Kidney glomerular epithelial cell (primary cell): Measurements from ENCODE around the gene DAZAP1.

ENCODE experiments used
- DNase-seq: peaks from one replicate; lab custom pipeline; 2025; lab: John Stamatoyannopoulos, UW

Gene DAZAP1

DNA sequence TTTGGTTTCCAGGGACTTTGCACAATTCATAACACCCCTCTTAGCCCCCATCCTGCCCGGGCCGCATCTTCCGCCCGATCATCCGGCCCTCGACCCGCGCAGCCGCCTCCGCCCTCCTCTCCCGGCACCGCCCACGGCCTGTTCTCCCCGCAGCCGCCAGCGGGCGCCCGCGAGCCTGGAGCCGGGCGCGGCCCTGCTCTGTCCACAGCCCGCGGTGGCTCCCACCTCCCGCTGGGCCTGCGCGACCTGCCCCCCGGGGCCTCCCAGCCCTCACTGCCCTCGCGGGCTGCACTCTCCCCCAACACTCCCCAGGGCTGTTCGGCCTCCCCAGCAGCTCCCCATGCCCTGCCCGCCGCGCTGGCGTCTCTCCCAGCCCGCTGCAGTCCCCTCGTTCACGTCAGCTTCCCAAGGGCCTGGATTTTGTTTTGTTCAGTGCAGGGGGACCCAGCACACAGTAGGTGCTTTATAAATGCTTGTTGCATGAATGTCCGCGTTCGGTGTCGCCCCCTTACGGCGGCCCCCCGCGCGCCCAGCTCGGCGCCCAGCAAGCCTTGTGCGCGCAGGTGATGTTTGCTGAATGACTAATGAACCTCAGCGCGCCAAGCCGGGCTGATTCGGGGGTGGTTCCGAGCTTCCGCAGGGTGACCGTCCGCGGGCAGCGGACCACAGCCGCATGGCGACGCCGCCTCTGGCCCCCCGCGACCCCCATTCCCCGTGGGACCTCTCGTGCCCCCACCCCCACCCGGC, 38.0 kb downstream of the DAZAP1 start:
- DNase-seq = peak; percentile 32

DNA sequence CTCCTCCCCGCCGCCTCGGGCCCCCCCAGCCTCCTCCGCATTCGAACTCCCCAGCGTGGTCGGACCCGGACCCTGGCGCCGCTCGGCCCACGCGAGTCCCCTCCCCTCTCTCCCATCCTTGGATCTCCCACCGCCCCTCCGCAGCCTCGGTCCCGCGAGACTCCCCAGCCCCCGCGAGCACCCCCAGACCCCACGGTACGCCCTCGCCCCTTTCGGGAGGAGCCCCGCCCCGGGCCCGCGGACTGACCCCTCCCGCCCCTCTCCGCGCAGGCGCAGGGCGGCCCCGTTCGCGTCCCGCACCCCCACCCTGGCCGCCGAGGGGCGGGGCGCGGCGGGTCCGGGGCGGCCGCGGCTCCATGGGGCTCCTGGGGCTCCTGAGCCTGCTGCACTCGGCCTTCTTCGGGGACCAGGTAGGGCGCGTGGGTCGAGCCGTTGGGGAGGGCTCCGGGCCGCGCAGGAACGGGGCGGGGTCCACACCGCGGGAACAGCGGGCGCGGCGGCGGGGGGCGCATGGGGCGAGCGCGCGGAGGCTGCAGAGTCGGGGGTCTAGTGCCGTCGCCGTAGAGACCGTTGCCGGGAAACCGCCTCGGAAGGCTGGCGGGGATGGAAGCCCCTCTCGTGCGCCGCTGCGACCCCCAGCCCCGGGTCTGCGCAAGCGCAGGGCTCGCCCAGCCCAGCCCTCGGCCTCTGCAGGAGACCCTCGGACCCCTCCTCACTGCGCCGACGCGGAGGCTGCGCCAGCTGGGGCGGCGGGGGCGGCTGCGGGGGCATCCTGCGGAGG, 38.7 kb downstream of the DAZAP1 start:
- no peak for DNase-seq

DNA sequence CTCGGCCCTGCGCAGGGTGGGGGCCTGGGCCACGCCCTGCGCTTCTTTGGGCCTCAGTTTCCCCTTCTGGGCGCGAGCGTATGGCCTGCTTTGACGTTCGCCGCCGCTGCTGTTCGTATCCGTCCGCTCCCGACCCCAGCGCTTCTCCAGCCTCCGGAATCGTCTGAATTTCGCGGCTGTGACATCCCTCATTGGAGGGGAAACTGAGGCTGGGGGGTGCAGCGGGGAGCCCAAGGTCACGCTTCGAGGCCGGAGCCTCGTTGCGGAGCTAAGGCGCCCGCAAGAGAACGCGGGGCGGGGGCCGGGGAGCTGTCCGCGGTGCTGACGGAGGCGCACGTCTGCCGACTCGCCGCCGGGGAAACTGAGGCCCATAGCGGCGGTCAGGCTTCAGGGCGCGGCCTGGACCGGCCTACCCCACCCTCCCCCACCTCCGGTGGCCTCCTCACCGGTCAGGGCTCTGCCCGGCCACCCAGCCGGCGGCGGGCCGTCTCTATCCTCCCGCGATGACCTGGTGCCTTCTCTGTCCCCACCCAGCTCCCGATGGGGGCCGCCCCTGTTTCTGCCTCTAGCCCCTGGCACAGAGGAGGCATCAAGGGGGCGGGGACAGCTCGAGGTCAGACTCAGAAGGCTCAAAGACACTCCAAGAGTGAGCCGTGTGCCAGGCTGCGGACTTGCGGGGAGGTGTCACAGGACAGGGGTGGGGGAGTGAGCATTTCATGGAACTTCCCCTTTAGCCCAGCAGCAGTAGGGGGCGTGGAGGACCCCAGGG, 39.5 kb downstream of the DAZAP1 start:
- no peak for DNase-seq

DNA sequence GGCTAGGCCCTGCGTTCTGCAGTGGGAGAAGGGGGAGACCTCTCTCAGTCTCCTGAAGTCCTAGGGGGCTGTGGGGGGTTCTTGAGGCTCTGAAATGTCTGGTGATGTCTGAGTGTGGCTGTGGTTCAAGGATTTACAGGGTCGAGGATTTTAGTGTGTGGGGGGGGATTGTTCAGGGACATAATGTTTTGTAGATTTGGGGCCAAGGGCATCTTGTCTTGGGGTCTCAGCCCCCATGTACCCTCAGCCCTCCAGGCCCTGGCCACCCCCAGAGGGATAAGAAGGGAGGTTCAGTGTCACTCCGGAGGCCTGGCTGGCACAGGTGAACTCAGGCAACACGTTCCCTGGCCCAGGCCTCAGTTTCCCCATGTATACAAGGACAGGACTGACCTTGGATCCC, 40.1 kb downstream of the DAZAP1 start:
- DNase-seq = no peak

DNA sequence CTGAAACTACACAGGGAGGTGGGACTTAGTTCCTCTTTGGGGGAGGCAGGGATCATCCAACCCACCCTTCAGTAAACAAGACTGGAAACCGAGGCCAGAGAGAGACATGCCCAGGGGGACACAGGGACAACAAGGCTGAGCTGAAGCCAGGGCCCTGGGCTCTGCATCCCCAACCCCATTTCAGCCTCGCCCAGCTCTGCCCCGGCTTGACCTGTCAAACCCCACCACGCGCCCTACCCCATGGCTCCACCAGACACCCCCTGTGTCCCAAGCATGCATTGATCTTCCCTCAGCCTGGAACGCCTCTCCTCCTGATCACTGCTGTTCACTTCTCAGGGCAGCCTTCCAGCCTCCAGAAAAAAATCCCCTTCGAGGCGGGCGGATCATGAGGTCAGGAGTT, 40.6 kb downstream of the DAZAP1 start:
- DNase-seq = no peak

DNA sequence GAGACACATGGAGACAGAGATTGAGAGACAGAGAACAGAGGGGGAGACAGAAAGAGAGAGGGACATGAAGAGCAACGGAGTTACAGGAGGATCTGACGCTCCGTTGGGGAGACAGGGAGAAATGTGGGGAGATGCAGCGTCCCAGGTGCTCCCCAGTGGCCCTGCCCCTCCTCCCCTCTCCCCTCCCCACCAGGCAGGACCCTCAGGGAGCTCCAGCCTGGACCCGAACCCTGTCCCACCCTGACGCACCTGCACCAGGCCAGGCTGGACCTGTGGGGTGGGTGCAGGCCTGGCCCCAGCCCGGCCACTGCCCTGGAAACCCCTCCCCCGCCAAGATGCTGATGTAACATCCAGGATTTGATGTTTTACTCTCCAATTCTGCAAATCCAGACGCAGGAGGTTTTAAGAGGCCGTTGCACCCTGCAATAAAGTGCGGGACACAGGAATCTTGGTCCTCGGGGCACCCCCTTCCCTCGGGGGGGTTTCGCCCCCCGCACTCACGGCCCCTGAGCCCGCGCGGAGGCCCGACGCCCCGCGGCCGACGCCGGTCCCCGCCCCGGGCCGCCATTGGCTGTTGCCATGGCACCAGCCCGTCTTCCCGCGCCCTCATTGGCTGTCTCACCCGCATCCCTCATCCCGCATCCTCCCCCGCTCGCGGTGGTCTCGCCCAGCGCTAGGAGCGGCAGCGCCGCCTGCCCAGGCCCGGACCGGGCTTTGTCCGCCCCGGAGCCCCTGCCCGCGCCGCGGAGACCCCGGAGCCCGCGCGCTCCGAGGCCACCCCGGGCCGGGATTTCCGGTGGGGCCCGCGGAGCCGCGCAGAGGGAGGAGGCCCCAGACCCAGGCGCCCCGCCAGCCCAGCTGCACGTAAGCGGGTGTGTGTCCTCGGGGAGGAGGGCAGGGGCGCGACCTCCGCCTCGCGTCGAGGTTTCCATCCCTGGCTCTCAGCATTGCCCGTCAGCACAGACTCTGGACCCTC, 42.4 kb downstream of the DAZAP1 start, which contains the start of gene APC2:
APC2 (plus strand) TSS at position 655 of the 976 bp plus-strand sequence. CDS start 2,881 bp downstream, outside the sequence.
- DNase-seq = no peak

DNA sequence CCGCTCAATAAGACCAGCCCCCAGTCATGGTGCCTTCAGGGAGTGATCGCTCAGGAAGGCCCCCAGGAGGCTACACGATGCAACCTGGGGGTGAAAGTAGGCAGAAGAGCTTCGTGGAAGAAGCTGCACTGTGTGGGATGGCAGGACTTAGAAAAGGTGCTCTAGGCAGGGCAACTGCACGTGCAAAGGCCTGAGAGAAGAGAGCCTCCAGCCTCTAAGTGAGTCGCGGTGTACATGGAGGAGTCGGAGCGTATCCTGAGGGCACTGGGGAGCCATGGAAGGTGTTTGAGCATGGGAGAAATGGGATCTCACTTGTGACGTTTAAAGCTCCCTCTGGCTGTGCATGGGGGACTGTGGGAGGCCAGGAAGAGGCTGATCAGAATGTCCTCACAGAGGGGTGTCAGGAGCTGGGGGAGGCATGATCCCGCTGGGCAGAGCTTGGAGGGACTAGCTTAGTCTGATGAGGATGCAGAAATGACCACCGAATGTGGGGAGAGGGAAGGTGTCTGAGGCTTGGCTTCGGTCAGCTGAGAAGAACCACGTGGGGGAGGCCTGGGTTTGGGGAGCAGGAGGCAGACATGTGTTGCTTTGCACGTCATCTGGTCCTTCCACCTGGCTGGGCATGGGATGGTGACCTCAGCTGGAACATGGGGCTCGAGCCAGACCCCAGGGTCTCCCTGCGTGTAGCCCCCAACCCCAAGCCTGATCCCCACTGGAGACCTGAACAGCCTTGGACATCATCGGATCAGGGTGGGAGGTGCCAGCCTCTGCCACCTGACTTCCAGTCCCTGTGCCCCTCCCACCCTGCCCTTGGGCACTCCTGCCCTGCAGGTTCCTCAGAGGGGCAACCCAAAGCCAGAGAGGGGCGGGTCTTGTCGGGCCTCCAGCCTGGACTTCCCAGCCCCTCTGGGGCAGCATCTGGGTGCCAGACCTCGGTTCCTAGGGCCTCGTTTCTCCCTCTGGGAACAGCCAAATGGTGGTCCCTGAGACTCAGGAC, 43.6 kb downstream of the DAZAP1 start:
- DNase-seq = no peak

DNA sequence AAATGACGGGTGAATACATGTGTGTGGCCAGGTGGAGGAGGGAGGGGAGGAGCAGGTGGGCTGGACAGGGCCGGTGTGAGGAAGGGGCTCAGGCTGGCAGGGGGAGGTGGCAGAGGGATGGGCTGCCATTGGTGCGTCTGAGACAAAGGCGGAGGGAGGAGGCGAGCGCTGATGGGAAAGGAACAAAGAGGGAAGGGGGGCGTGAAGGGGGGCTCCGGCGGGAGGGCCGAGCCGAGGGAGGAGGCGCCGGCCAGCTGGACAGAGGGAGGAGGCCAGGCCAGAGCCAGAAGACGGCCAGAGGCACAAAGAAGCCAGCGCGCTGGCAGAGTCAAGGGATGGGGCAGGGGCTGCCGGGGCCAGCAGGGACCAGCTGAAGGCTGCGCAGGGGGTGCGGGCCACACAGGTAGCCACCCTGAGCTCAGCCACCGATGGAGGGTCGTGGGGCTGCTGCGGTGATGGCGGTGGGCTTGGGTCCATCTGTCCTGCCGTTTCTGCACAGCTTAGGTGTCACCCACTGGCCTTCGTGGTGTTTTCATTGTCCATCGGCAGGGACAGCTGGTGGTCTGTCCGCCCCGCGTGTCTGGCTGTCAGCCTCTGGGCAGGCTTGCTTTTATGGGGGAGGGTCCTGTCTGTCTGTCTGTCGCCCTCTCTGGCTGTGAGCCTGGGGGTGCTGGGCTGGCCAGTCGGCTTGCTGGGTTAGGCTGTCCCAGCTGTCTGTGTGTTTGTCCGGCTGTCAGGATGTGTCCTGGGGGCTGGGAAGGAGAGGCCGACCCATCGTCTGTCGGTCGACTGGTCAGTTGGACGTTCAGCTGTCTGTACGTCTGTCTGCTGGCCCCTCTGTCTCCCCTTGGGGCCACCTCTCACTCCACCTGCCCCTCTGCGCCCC, 44.8 kb downstream of the DAZAP1 start:
- no peak for DNase-seq

DNA sequence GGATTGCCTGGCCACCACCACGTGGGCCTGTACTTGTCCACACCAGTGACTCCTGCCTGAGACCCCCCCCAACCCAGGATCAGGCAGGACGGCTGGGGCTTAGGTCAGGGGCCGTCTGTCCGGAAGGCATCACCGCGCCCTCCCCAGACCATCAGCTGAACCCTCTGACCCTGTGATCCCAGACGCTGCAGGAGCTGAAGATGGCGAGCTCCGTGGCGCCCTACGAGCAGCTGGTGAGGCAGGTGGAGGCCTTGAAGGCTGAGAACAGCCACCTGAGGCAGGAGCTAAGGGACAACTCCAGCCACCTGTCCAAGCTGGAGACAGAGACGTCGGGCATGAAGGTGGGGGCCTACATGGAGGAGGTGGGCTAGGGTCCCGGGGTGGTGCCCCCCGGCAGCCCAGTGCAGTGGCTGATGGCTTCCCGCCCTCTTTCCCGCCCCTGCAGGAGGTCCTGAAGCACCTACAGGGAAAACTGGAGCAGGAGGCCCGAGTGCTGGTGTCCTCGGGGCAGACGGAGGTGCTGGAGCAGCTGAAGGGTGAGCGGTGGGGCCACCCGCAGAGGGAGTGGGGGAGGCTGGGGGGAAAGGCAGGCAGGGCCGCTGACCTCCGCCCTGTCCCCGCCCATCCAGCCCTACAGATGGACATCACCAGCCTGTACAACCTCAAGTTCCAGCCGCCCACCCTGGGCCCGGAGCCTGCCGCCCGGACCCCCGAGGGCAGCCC, 45.6 kb downstream of the DAZAP1 start:
- no peak for DNase-seq

DNA sequence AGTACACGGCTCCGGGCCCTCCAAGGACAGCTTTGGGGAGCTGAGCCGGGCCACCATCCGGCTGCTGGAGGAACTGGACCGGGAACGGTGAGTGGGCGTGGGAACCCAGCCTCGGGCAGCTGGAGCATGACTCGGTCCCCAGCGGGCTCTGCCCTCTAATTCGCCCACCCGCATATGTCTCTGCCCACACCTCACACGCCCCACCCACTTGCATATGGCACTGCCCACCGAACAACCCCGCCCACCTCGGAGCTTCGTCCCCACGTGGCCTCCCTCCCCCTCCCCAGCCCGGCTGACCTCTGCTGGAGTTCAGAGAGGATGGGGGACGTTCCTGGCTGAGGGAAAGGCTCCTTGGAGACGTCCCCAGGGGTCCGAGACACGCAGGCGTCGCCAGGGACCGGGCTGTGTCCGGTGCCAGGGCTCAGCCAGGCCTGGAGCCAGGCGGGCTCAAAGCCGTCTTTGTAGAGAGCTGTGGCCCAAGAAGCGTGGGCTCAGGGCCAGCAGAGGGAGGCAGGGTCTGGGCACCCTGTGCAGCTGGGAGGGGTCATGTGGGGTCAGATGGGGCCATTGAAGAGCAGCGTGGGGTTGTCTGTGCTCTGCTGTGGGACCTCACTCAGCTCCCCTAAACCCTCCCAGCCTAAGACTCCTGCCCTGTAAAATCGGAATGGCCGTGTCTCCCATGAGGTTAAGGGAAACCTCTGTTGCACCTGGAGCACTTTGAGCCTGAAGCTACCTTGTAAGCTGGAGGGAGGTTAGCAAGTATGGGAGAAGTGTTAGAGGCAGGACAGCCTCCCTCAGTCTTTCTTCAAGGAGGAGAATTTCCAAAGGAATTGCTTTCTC, 46.4 kb downstream of the DAZAP1 start:
- no peak for DNase-seq

DNA sequence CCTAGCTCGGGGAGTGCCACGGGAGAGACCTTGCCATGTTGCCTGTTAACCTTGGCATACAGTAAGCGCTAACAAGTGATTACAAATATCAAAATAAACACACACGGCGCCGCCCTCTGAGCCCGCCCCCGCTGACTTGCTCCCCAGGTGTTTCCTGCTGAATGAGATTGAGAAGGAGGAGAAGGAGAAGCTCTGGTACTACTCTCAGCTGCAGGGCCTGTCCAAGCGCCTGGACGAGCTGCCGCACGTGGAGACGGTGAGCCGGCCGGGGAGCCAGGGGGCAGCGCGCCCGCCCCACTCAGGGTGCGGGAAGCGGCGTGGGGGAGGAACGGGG, 47.6 kb downstream of the DAZAP1 start:
- DNase-seq = no peak

DNA sequence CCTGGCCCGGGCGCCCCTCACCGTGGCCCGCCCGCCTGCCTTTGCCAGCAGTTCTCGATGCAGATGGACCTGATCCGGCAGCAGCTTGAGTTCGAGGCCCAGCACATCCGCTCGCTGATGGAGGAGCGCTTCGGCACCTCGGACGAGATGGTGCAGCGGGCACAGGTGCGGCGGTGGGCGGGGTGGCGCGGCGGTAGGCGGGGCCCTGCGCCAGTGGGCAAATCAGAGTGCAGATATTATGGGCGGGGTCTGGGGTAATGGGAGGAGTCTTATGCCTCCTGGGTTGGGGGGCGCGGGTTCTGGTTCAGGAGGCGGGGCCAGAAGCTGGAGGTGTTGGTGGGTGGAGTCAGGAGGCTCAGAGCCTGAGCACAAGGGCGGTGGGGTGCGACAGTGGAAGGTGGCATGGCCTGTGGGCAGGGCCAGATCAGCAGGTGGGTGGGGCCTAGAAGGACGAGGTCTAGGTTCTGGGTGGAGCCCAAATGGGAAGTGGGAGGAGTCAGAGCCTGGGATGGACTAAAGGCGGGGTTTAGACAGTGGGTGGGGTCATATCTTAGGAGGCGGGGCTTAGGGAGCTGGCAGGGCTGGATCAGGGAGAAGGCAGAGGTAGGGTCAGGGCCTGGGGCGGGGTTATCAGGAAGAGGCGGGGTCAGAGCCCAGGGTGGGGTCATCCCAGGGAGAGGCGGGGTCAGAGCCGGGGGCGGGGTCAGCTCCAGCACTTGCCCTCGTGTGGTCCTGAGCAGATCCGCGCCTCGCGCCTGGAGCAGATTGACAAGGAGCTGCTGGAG, 48.1 kb downstream of the DAZAP1 start:
- DNase-seq = peak; percentile 23

DNA sequence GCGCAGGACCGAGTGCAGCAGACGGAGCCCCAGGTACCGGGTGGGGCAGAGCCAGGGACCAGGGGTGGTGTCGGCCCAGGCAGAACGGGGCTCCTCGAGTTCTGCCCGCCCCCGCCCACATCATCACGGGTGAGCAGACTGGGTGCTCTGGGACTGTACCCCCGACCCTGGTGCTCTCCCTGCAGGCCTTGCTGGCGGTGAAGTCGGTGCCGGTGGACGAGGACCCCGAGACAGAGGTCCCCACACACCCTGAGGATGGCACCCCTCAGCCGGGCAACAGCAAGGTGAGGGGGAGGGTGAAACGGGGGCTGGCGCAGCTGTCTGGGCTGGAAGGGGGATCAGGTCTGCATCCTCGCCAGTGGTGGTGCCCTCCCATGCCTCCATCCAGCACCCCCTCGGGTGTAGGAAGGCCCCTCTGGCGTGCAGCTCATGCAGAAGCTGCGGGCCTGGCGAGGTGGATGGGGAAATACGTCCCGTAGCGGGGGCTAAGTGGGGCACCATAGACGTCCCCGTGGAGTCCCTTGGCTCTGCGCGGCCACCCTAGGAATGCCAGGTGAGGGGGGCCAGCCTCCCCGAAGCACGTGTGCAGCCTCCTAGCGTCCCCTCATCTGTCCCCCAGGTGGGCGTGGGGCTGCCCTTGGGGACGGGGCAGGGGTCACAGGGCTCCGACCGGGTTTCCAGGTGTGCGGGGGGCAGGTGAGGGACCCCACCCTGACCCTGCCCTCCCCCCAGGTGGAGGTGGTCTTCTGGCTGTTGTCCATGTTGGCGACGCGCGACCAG, 48.9 kb downstream of the DAZAP1 start:
- no peak for DNase-seq

DNA sequence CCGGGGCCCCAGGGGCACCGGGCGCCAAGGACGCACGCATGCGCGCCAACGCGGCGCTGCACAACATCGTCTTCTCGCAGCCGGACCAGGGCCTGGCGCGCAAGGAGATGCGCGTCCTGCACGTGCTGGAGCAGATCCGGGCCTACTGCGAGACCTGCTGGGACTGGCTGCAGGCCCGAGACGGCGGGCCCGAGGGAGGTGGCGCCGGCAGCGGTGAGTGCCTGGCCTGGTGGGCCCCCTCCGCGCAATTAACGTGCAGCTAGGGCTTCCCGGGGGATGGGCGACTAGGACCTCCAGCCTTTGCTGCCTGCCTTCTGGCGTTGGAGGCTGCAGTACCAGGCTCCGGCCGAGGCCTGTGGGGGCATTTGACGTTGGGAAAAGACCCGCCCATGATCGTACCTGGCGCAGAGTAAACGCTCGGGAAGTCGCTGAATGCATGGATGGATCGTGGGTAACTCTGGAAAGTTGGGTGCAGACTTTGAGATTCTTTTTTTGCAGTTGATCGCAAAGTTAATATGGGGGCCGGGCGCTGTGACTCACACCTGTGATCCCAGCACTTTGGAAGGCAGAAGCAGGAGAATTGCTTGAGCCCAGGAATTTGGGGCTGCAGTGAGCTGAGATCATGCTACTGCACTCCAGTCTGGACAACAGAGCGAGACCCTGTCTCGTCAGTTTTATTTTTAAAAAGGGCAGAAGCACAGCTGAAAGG, 49.8 kb downstream of the DAZAP1 start:
- no peak for DNase-seq

DNA sequence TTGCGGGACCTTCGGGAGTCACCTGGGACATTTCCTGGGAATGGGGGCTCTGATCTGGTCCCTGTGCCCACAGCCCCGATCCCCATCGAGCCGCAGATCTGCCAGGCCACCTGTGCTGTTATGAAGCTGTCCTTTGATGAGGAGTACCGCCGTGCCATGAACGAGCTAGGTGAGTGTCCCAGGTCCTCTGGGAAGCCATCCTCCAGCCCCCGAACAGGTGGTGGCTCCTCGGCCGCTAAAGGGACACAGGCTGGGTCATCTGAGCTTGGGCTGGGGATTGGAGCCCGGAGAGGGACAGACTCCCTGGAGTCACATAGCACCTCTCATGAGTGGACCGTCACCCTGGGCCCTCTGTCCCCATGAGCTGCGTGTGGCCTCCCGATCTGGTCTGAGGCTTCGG, 50.5 kb downstream of the DAZAP1 start:
- no peak for DNase-seq
